Measurements from ENCODE around the gene SPCS3.
"Not testable (repeated sequence)": the region's sequence is repeated elsewhere in the genome, so short reads cannot be mapped to it uniquely, and the experiment has no call there.

SPCS3 gene

DNA sequence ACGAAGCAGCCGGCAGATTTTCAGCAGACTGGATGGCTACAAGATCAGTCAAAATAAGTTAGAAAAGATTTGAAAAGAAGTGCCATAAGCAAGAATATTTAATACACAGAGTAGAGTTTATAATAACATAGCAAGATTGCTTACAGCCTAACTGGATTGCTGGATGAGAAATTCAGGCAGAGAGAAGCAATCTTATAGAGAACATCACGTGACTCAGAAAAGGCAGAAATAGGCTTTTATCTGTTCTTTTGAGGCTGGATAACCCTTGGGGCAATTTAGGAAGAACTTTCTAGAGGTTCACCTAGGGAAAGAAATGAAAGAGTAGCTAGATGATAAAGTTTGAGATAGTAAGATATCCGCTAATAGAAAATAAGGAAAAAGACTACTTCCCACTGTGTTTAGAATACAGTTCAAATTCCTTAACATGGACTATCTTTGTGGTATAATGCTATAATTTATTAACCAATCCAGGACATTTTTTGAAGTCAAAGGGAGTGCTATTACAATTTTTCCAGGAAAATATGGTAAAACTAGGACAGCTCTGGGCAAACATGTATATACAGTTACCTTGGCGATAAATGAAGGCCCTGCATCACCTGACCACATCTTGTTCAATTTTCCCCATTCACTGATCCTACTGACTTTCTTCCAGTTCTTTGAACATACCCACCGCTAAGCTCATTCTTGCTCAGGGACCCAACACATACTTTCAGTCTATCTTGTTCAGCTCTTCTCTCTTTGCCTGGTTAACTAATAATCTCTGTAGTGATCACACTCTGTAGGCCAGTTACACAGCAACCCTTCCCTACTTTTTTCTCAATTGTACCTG is 12.7 kb upstream of the SPCS3 start:
- DNase-seq (ENCODE audit: low read depth) = no peak

DNA sequence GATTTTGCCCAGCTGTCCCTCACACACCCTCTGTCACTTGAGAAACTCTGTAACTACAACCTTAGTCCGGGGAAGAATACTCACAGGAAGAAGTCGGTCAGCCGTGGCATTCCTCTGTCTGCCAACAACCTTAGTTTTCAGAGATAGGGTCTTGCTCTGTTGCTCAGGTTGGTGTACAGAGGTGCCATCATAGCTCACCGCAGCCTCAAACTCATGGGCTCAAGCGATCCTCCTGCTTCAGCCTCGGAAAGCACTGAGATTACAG is 12.2 kb upstream of the SPCS3 start:
- no peak for DNase-seq (ENCODE audit: low read depth)

GRCh38 chr4:176308441-176308840 is 11.3 kb upstream of the SPCS3 start:
- no peak for DNase-seq (ENCODE audit: low read depth)

DNA sequence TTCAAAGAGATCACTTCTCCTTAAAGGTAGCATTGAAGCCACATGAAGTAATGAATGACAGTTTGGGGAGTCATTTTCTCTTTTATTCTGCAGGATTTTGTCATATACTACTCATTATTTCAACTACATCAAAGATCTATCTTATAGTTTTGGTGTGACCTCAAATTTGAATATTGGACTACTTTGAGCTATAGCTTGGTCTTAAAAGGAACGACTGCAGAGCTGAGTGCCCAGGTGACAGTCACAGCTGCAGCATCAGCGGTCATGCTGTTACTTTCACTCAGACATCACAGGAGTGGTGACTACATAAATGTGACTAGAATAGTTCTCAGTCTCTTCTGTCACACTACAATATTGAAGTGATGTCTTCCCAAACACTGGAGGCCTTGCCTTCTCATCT is 10.7 kb upstream of the SPCS3 start:
- DNase-seq (ENCODE audit: low read depth) = no peak

GRCh38 chr4:176309772-176310171 is 10.0 kb upstream of the SPCS3 start:
- DNase-seq (ENCODE audit: low read depth) = no peak

GRCh38 chr4:176313596-176314336 is 6.0 kb upstream of the SPCS3 start:
- DNase-seq (ENCODE audit: low read depth) = no peak

GRCh38 chr4:176319151-176319703 is 539 bp upstream of the SPCS3 start:
- no peak for DNase-seq (ENCODE audit: low read depth)

GRCh38 chr4:176320340-176320975 is 692 bp downstream of the SPCS3 start:
- peak; percentile 83 for DNase-seq (ENCODE audit: low read depth)

GRCh38 chr4:176320976-176321361 is 1.2 kb downstream of the SPCS3 start:
- no peak for DNase-seq (ENCODE audit: low read depth)

DNA sequence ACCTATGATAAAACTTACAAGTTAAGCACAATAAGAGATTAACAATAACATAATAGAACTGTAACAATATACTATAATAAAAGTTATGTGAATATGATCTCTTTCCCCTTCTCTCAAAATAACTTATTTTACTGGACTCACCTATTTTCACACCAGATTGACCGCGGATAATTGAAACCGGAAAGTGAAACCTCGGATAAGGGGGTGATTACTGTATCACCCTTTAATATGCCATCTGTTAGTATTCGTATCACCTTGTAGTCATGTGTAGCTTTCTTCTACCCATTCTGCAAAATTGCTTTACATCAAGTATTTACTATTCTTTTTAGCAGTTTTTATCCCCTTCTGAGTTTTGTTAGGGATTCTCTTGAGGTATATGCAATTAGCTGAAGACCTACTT is 1.8 kb downstream of the SPCS3 start:
- DNase-seq (ENCODE audit: low read depth) = no peak

GRCh38 chr4:176323511-176324160 is 3.9 kb downstream of the SPCS3 start:
- no peak for DNase-seq (ENCODE audit: low read depth)

DNA sequence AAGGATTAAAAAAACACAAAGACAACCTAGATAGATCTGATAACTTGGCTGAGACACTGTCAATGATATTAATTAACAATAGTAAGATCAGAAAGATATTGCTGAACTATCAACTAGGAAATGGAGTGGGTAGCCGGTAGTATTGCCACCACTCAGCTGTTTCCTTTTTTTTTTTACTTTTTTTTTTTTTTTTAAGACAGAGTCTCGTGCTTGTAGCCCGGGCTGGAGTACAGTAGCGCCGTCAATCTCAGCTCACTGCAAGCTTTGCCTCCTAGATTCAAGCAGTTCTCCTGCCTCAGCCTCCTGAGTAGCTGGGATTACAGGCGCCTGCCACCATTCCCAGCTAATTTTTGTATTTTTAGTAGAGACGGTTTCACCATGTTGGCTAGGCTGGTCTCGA is 5.1 kb downstream of the SPCS3 start:
- DNase-seq (ENCODE audit: low read depth) = not testable (repeated sequence)

DNA sequence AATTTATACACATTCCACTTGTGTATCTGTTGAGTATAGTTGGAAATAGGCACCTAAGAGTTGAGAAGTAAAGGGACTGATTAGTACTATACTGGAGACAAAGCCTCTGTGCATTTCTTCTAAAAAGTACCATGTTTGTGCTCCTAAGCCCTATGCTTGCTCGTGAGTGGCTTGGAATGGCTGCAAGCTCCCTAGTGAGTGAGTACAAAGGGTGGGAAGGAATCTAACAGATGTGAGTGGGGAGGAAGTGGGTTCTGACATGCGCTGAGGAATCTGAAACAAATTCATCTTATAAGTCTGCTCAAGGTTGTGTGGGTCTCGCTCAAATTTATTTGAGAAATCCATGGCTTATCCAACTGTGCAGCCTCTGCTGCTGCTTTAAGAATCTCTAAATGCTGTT is 13.3 kb downstream of the SPCS3 start:
- no peak for DNase-seq (ENCODE audit: low read depth)

DNA sequence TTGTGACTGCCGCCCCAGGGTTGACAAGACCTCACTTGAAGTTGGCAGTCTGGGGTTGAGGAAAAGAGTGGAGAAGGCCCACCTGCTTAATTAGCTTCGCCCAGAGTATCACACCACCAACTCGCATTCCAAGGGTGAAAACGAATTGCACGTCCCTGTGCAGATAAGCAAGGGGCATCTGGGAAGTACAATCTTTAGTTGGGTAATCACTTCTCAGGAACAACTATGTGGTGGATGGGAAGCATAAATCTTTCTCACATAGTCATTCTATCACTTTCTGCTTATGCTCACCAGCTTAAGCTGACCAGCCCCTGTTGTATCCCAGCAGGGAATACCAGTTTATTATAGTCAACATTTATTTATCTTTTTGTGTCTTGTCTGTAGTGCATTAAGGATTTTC is 14.3 kb downstream of the SPCS3 start:
- no peak for DNase-seq (ENCODE audit: low read depth)

GRCh38 chr4:176335421-176335820 is 15.7 kb downstream of the SPCS3 start:
- no peak for DNase-seq (ENCODE audit: low read depth)

- no peak for DNase-seq (ENCODE audit: low read depth)
Measured at GRCh38 chr4:176339936-176340761, 20.4 kb downstream of the SPCS3 start.

- DNase-seq (ENCODE audit: low read depth) = no peak
Measured at GRCh38 chr4:176340871-176341685, 21.3 kb downstream of the SPCS3 start.

GRCh38 chr4:176342384-176342783 is 22.6 kb downstream of the SPCS3 start:
- no peak for DNase-seq (ENCODE audit: low read depth)

DNA sequence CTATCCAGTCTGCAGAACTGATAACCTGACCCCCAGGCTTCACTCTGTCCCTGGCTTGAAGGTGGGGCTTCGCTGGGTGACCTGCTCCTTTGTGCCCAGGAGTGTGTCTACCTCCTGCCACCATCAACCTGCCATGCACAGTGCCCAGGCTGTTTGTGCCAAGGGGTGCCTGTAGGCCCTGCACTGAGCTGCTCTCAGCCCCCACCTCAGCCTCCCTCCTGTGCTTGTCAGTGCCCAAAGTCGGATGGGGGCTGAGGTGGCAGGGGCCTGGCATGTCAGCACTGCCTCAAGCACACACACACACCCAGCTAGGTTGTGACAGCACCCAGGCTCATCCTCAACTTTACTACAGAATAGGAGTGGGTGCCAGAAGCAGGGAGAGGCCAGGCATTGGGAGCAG is 23.5 kb downstream of the SPCS3 start:
- no peak for DNase-seq (ENCODE audit: low read depth)

- DNase-seq (ENCODE audit: low read depth) = not testable (repeated sequence)
Measured at GRCh38 chr4:176345346-176345745, 25.6 kb downstream of the SPCS3 start.

DNA sequence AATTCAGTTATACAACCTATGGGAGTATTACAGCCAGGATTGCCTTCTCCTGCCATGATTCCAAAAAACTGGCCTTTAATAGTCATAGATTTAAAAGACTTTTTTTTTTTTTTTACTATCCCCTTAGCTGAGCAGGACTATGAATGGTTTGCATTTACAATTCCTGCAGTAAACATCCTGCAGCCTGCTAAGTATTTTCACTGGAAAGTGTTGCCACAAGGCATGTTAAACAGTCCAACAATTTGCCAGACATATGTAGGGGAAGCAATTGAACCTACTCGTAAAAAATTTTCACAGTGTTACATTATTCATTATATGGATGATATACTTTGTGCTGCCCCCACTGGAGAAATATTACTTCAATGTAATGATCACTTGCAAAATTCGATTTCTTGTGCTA is 27.1 kb downstream of the SPCS3 start:
- DNase-seq (ENCODE audit: low read depth) = not testable (repeated sequence)
